Measurements from ENCODE around the gene TMEM134. TPM values are rescaled to one million over a fixed set of nuclear protein-coding genes. Genes with fewer than 3 reads are reported as not detected.

TMEM134 gene
- total and polyA plus RNA-seq, 9 of the 15 experiments (the other 6 are each of a cell fraction or from before 2014, with no cell fraction given), result 0.63 to 48.4 (median 10.7) TPM

DNA sequence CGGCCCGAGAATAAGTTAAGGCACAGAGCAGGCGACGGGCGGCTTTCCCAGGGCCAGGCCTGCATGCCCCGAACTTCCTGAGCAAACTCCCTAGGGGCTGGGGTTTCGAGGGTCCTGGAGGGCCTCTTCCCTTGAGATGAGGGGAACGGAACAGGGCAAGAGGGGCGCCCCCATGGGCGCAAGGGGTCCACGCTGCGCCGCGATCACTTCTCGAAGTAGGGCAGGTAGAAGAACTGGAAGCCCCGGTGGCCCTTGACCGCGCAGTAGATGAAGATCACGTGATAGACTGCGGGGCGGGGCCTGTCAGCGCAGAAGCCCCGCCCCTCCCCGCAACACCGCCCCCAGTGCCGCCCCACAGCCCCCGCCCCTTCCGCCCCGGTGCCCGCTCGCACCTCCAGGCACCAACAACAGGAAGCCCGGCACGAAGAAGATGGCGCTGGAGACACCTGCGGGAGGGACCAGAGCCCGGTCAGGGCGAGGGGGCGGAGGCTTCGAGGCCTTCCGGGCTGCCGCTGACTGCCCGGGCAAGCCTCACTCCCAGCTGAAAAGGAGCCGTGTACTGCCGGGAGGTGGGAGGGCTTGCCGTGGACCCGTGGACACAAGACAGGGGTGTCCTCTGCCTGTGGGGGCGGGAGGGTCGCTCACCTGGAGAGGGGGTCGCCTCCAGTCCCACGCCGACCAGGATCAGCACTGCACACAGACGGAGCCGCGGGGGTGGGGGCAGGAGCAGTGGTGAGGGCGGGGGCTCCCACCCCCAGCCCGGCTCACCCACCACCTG, 4.5 kb downstream of the TMEM134 start (continued):
- TF ChIP-seq, protein P1, sequence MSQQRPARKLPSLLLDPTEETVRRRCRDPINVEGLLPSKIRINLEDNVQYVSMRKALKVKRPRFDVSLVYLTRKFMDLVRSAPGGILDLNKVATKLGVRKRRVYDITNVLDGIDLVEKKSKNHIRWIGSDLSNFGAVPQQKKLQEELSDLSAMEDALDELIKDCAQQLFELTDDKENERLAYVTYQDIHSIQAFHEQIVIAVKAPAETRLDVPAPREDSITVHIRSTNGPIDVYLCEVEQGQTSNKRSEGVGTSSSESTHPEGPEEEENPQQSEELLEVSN (IDR thresholded peaks at IDR 0.05; ENCODE audit: borderline replicate concordance in 1 of 2, extremely low read depth in 1 of 2, insufficient read depth in 1 of 2, insufficient read length in 1 of 2, low read depth in 1 of 2, low read length in 1 of 2, poor library complexity in 1 of 2, severe bottlenecking in 1 of 2), result peak; percentile 14 to 76
- TF ChIP-seq HMG20B (CRISPR knock-in tag; IDR thresholded peaks at IDR 0.05) (0 out of 2 replicates have a peak, but pooled peaks have one; percentile 49), KDM4B (IDR thresholded peaks at IDR 0.05; ENCODE audit: borderline replicate concordance in 2 of 2, low read depth in 1 of 2) (peak in 1 of 2 experiments; percentile 61; a peak in 1 of 4 replicates), ZNF79 (CRISPR knock-in tag; IDR thresholded peaks at IDR 0.05; ENCODE audit: low read depth) (no peak), POLR2AphosphoS2 (IDR thresholded peaks at IDR 0.05; ENCODE audit: low read length) (no peak; the same call in 1 of the 2 replicates), ERF (CRISPR knock-in tag; IDR thresholded peaks at IDR 0.05) (no peak; the same call in 1 of the 2 replicates), ZNF551 (CRISPR knock-in tag; IDR thresholded peaks at IDR 0.05) (0 out of 2 replicates have a peak, but pooled peaks have one; percentile 30), XRCC4 (IDR thresholded peaks at IDR 0.05; ENCODE audit: extremely low read depth, insufficient read depth, insufficient read length) (no peak), ZBTB7A (IDR thresholded peaks at IDR 0.05; ENCODE audit: borderline replicate concordance, control insufficient read depth, low read depth, low read length) (peak; percentile 88; the same call in 1 of the 2 replicates), POLR2AphosphoS5 (IDR thresholded peaks at IDR 0.05; ENCODE audit: control insufficient read depth, insufficient read depth, low read depth, low read length) (peak; percentile 79), FOXA3 (CRISPR knock-in tag; conservative IDR thresholded peaks at IDR 0.05 in 1 of 2, IDR thresholded peaks at IDR 0.05 in 1 of 2) (peak in 1 of 2 experiments; percentile 5; a peak in 1 of 4 replicates), SMARCA4 (IDR thresholded peaks at IDR 0.05) (no peak)
- TF ChIP-seq, protein P2, sequence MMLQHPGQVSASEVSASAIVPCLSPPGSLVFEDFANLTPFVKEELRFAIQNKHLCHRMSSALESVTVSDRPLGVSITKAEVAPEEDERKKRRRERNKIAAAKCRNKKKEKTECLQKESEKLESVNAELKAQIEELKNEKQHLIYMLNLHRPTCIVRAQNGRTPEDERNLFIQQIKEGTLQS (IDR thresholded peaks at IDR 0.05), result no peak
- TF ChIP-seq, protein P2 (CRISPR knock-in tag; conservative IDR thresholded peaks at IDR 0.05), result no peak
- TF ChIP-seq, protein P3, sequence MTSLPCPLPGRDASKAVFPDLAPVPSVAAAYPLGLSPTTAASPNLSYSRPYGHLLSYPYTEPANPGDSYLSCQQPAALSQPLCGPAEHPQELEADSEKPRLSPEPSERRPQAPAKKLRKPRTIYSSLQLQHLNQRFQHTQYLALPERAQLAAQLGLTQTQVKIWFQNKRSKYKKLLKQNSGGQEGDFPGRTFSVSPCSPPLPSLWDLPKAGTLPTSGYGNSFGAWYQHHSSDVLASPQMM (CRISPR knock-in tag; IDR thresholded peaks at IDR 0.05), result 0 out of 2 replicates have a peak, but pooled peaks have one; percentile 31
- TF ChIP-seq, protein P4, sequence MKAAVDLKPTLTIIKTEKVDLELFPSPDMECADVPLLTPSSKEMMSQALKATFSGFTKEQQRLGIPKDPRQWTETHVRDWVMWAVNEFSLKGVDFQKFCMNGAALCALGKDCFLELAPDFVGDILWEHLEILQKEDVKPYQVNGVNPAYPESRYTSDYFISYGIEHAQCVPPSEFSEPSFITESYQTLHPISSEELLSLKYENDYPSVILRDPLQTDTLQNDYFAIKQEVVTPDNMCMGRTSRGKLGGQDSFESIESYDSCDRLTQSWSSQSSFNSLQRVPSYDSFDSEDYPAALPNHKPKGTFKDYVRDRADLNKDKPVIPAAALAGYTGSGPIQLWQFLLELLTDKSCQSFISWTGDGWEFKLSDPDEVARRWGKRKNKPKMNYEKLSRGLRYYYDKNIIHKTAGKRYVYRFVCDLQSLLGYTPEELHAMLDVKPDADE (conservative IDR thresholded peaks at IDR 0.05; ENCODE audit: control insufficient read depth, low read depth, low read length), result 0 out of 2 replicates have a peak, but pooled peaks have one; percentile 26
- TF ChIP-seq, protein P5, sequence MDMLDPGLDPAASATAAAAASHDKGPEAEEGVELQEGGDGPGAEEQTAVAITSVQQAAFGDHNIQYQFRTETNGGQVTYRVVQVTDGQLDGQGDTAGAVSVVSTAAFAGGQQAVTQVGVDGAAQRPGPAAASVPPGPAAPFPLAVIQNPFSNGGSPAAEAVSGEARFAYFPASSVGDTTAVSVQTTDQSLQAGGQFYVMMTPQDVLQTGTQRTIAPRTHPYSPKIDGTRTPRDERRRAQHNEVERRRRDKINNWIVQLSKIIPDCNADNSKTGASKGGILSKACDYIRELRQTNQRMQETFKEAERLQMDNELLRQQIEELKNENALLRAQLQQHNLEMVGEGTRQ (CRISPR knock-in tag; IDR thresholded peaks at IDR 0.05), result peak; percentile 86
- TF ChIP-seq, protein P6, sequence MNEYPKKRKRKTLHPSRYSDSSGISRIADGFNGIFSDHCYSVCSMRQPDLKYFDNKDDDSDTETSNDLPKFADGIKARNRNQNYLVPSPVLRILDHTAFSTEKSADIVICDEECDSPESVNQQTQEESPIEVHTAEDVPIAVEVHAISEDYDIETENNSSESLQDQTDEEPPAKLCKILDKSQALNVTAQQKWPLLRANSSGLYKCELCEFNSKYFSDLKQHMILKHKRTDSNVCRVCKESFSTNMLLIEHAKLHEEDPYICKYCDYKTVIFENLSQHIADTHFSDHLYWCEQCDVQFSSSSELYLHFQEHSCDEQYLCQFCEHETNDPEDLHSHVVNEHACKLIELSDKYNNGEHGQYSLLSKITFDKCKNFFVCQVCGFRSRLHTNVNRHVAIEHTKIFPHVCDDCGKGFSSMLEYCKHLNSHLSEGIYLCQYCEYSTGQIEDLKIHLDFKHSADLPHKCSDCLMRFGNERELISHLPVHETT (CRISPR knock-in tag; conservative IDR thresholded peaks at IDR 0.05 in 1 of 2, IDR thresholded peaks at IDR 0.05 in 1 of 2), result 0 out of 4 replicates have a peak, but pooled peaks of 1 of the 2 experiments have one; percentile 16

Data from K562 (cell line).